WTC11 (cell line): ENCODE data around the gene FNDC3B. TPM values are rescaled to one million over a fixed set of nuclear protein-coding genes. Genes with fewer than 3 reads are reported as not detected.

Experiments
- ATAC-seq: fragments of 200-7000 bp; cut with Tn5 transposase; 2 replicates; pipeline ENCODE4 v1.10.0; 2021; ENCODE audit warnings: mild to moderate bottlenecking, moderate library complexity
- CTCF ChIA-PET: fragments of 300-600 bp; sonication (Branson Sonifier 250); formaldehyde crosslinking; loops from one replicate; lab custom pipeline; 2021; ENCODE audit warnings: antibody characterized with exemption; lab: Charles Lee
- POLR2A ChIA-PET: fragments of 350-600 bp; sonication (Branson Sonifier 250); formaldehyde crosslinking; loops from one replicate; lab custom pipeline; 2021; ENCODE audit warnings: antibody characterized with exemption; lab: Charles Lee
- DNase-seq: peaks from one replicate; pipeline ENCODE4 v3.0.0; 2021; ENCODE audit warnings: low spot score
- H3K27ac Mint-ChIP-seq: 2 replicates; pipeline ENCODE4 v1.8.0; 2021; ENCODE audit warnings: mixed read lengths
- H3K27me3 Mint-ChIP-seq: 2 replicates; pipeline ENCODE4 v1.8.0; 2021; ENCODE audit warnings: low read depth, mild to moderate bottlenecking, moderate library complexity, mixed read lengths
- H3K36me3 Mint-ChIP-seq: 2 replicates; pipeline ENCODE4 v1.8.0; 2021; ENCODE audit warnings: mixed read lengths
- H3K4me1 Mint-ChIP-seq: 2 replicates; pipeline ENCODE4 v1.8.0; 2022; ENCODE audit warnings: mixed read lengths
- H3K4me3 Mint-ChIP-seq: 2 replicates; pipeline ENCODE4 v1.8.0; 2021; ENCODE audit warnings: mild to moderate bottlenecking, moderate library complexity, mixed read lengths
- H3K9me3 Mint-ChIP-seq: 2 replicates; pipeline ENCODE4 v1.8.0; 2021; ENCODE audit warnings: mixed read lengths
- AFF4 ChIP-seq: sonication (generic); formaldehyde crosslinking; IDR thresholded peaks from 2 replicates; pipeline ENCODE4 v1.8.1; 2023; ENCODE audit warnings: mild to moderate bottlenecking, missing genetic modification reagents, borderline replicate concordance
- CDX4 ChIP-seq: fragments of 250-450 bp; sonication (Bioruptor Pico); IDR thresholded peaks from 2 replicates; pipeline ENCODE4 v1.9.0; 2021; ENCODE audit warnings: moderate library complexity, mild to moderate bottlenecking, inconsistent platforms, borderline replicate concordance
- E2F1 ChIP-seq: sonication (generic); formaldehyde crosslinking; IDR thresholded peaks from 2 replicates; pipeline ENCODE4 v1.8.0; 2022; ENCODE audit warnings: mild to moderate bottlenecking, missing genetic modification reagents
- ESRRA ChIP-seq: sonication (generic); formaldehyde crosslinking; IDR thresholded peaks from 2 replicates; pipeline ENCODE4 v1.8.1; 2022; ENCODE audit warnings: mild to moderate bottlenecking, missing genetic modification reagents, borderline replicate concordance
- FOXP4 ChIP-seq: sonication (generic); formaldehyde crosslinking; IDR thresholded peaks from 2 replicates; pipeline ENCODE4 v1.8.0; 2022; ENCODE audit warnings: mild to moderate bottlenecking, missing genetic modification reagents
- GTF2I ChIP-seq: fragments of 250-450 bp; sonication (Bioruptor Pico); conservative IDR thresholded peaks from 2 replicates; pipeline ENCODE4 v1.4.0; 2021; ENCODE audit warnings: mild to moderate bottlenecking
- IRF1 ChIP-seq: sonication (generic); formaldehyde crosslinking; IDR thresholded peaks from 2 replicates; pipeline ENCODE4 v1.8.0; 2023; ENCODE audit warnings: missing genetic modification reagents
- MLX ChIP-seq: sonication (generic); formaldehyde crosslinking; IDR thresholded peaks from 2 replicates; pipeline ENCODE4 v1.8.1; 2023; ENCODE audit warnings: mild to moderate bottlenecking, missing genetic modification reagents, moderate library complexity
- NFE2L1 ChIP-seq: sonication (generic); formaldehyde crosslinking; IDR thresholded peaks from 2 replicates; pipeline ENCODE4 v1.8.1; 2023; ENCODE audit warnings: missing genetic modification reagents
- NR3C1 ChIP-seq: sonication (generic); formaldehyde crosslinking; conservative IDR thresholded peaks from 2 replicates; pipeline ENCODE4 v1.8.1; 2023; ENCODE audit warnings: low read depth, mild to moderate bottlenecking, missing genetic modification reagents
- OVOL2 ChIP-seq: fragments of 250-450 bp; sonication (Bioruptor Pico); IDR thresholded peaks from 2 replicates; pipeline ENCODE4 v1.9.0; 2021; ENCODE audit warnings: mild to moderate bottlenecking, borderline replicate concordance
- PRDM15 ChIP-seq: sonication (generic); formaldehyde crosslinking; IDR thresholded peaks from 2 replicates; pipeline ENCODE4 v1.8.0; 2022; ENCODE audit warnings: missing genetic modification reagents
- SMAD4 ChIP-seq: sonication (generic); formaldehyde crosslinking; IDR thresholded peaks from 2 replicates; pipeline ENCODE4 v1.8.0; 2022; ENCODE audit warnings: mild to moderate bottlenecking, missing genetic modification reagents
- TEAD1 ChIP-seq: sonication (generic); formaldehyde crosslinking; IDR thresholded peaks from 2 replicates; pipeline ENCODE4 v1.8.0; 2022; ENCODE audit warnings: mild to moderate bottlenecking, missing genetic modification reagents
- TEAD4 ChIP-seq: sonication (generic); formaldehyde crosslinking; IDR thresholded peaks from 2 replicates; pipeline ENCODE4 v1.8.0; 2022; ENCODE audit warnings: mild to moderate bottlenecking, missing genetic modification reagents
- ZNF532 ChIP-seq: fragments of 250-450 bp; sonication (Bioruptor Pico); IDR thresholded peaks from 2 replicates; pipeline ENCODE4 v1.9.0; 2021; ENCODE audit warnings: mild to moderate bottlenecking, borderline replicate concordance
- total RNA-seq: library from RNA; stranded (reverse); gene quantifications from 3 replicates; pipeline ENCODE4 v1.2.3, GENCODE V29; 2021

The FNDC3B gene
- total RNA-seq, 1 experiment from 2014 or later, result 42.8 TPM

GRCh38 chr3:172199850-172200369, 160.5 kb downstream of the FNDC3B start:
- TF ChIP-seq ESRRA (CRISPR knock-in tag) (no peak), GTF2I (CRISPR knock-in tag) (no peak), MLX (CRISPR knock-in tag) (no peak), IRF1 (CRISPR knock-in tag) (no peak), PRDM15 (no peak), E2F1 (CRISPR knock-in tag) (no peak), AFF4 (no peak), ZNF532 (no peak), SMAD4 (CRISPR knock-in tag) (no peak), NFE2L1 (CRISPR knock-in tag) (no peak), TEAD4 (CRISPR knock-in tag) (no peak), CDX4 (CRISPR knock-in tag) (no peak), NR3C1 (CRISPR knock-in tag) (no peak), FOXP4 (CRISPR knock-in tag) (no peak), TEAD1 (no peak), OVOL2 (no peak)
- no peaks in the 10 kb centered on the region for H3K27me3 Mint-ChIP-seq
- ATAC-seq (no peak), DNase-seq (no peak)
- H3K36me3 Mint-ChIP-seq, result peaks cover 15% of the 10 kb centered on the region
- peaks cover 10% of the 10 kb centered on the region for H3K9me3 Mint-ChIP-seq
- POLR2A ChIA-PET, result no interaction called here
- no peak overlapping the region for H3K4me3 Mint-ChIP-seq
- CTCF ChIA-PET, result no interaction called here
- no peak overlapping the region; the same call in 1 of the 2 replicates for H3K27ac Mint-ChIP-seq
- peaks cover 54% of the 10 kb centered on the region for H3K4me1 Mint-ChIP-seq
